IPS-20b (cell line): ENCODE results near the gene FGD1.
A peak's percentile ranks its signal among the peaks of the same experiment; 100 is the strongest.

Experiments used
- H3K27ac ChIP-seq: one replicate; pipeline ENCODE4 v1.5.1; 2013; ENCODE audit warnings: low read length
- H3K27me3 ChIP-seq: 2 replicates; pipeline ENCODE4 v1.6.1; 2013; ENCODE audit warnings: mild to moderate bottlenecking, low read length, inconsistent platforms; ENCODE audit not compliant: insufficient read depth
- H3K36me3 ChIP-seq: 2 replicates; pipeline ENCODE4 v1.6.1; 2013; ENCODE audit warnings: low read depth, mild to moderate bottlenecking, inconsistent platforms, low read length, moderate library complexity; ENCODE audit not compliant: insufficient read depth
- H3K4me1 ChIP-seq: 2 replicates; pipeline ENCODE4 v1.6.1; 2013; ENCODE audit warnings: mild to moderate bottlenecking, control low read depth, inconsistent platforms, low read length, moderate library complexity; ENCODE audit not compliant: insufficient read depth
- H3K4me3 ChIP-seq: 2 replicates; pipeline ENCODE4 v1.5.1; 2013; ENCODE audit warnings: mild to moderate bottlenecking, low read length, inconsistent platforms
- H3K9ac ChIP-seq: 2 replicates; pipeline ENCODE4 v1.6.1; 2013; ENCODE audit warnings: low read depth, mild to moderate bottlenecking, inconsistent platforms, low read length, moderate library complexity
- H3K9me3 ChIP-seq: 2 replicates; pipeline ENCODE4 v1.6.1; 2013; ENCODE audit warnings: mild to moderate bottlenecking, low read depth, low read length, inconsistent platforms; ENCODE audit not compliant: insufficient read depth

FGD1 gene

GRCh38 chrX:54419559-54420302 is 76.3 kb downstream of the FGD1 start:
- Histone ChIP-seq H3K4me1 (peaks cover 4% of the 10 kb centered on the region; the same call in 1 of the 2 replicates), H3K27ac (no peak overlapping the region), H3K9ac (no peak overlapping the region), H3K36me3 (no peaks in the 10 kb centered on the region), H3K27me3 (no peaks in the 10 kb centered on the region), H3K9me3 (no peaks in the 10 kb centered on the region), H3K4me3 (no peak overlapping the region)

- no peaks in the 10 kb centered on the region for H3K36me3 ChIP-seq
- H3K4me1 ChIP-seq: peaks cover 4% of the 10 kb centered on the region; the same call in 1 of the 2 replicates
- H3K9me3 ChIP-seq: no peaks in the 10 kb centered on the region
- no peak overlapping the region for H3K27ac ChIP-seq
- no peaks in the 10 kb centered on the region for H3K27me3 ChIP-seq
- no peak overlapping the region for H3K4me3 ChIP-seq
- H3K9ac ChIP-seq: no peak overlapping the region
Measured at GRCh38 chrX:54416965-54417364, 79.1 kb downstream of the FGD1 start.

GRCh38 chrX:54415534-54416350 is 80.3 kb downstream of the FGD1 start:
- H3K27ac ChIP-seq: no peak overlapping the region
- no peaks in the 10 kb centered on the region for H3K9me3 ChIP-seq
- peak overlapping the region; percentile 65; the same call in 1 of the 2 replicates for H3K9ac ChIP-seq
- H3K4me3 ChIP-seq: peak overlapping the region; percentile 53; the same call in 1 of the 2 replicates
- H3K4me1 ChIP-seq: peaks cover 4% of the 10 kb centered on the region; the same call in 1 of the 2 replicates
- no peaks in the 10 kb centered on the region for H3K36me3 ChIP-seq
- H3K27me3 ChIP-seq: no peaks in the 10 kb centered on the region

- no peak overlapping the region for H3K9ac ChIP-seq
Measured at GRCh38 chrX:54413753-54414152, 82.3 kb downstream of the FGD1 start.

GRCh38 chrX:54411732-54412131 is 84.3 kb downstream of the FGD1 start:
- H3K9ac ChIP-seq: no peak overlapping the region
- no peaks in the 10 kb centered on the region for H3K36me3 ChIP-seq
- no peak overlapping the region for H3K4me3 ChIP-seq
- H3K27ac ChIP-seq: no peak overlapping the region
- H3K9me3 ChIP-seq: no peaks in the 10 kb centered on the region
- peaks cover 4% of the 10 kb centered on the region; the same call in 1 of the 2 replicates for H3K4me1 ChIP-seq
- H3K27me3 ChIP-seq: no peaks in the 10 kb centered on the region

More at GRCh38 chrX:54413753-54414152, 82.3 kb downstream of the FGD1 start:
- H3K4me3 ChIP-seq: no peak overlapping the region
- H3K4me1 ChIP-seq: peaks cover 4% of the 10 kb centered on the region; the same call in 1 of the 2 replicates
- H3K27me3 ChIP-seq: no peaks in the 10 kb centered on the region
- H3K36me3 ChIP-seq: no peaks in the 10 kb centered on the region
- H3K9me3 ChIP-seq: no peaks in the 10 kb centered on the region
- no peak overlapping the region for H3K27ac ChIP-seq

- Histone ChIP-seq H3K4me1 (no peaks in the 10 kb centered on the region), H3K9me3 (no peaks in the 10 kb centered on the region), H3K4me3 (no peak overlapping the region), H3K9ac (no peak overlapping the region), H3K27ac (no peak overlapping the region), H3K27me3 (no peaks in the 10 kb centered on the region), H3K36me3 (no peaks in the 10 kb centered on the region)
Measured at GRCh38 chrX:54407266-54407665, 88.8 kb downstream of the FGD1 start.

GRCh38 chrX:54397113-54397512 is 98.9 kb downstream of the FGD1 start:
- Histone ChIP-seq H3K9ac (no peak overlapping the region), H3K4me3 (no peak overlapping the region), H3K27me3 (no peaks in the 10 kb centered on the region), H3K27ac (no peak overlapping the region), H3K36me3 (no peaks in the 10 kb centered on the region), H3K9me3 (no peaks in the 10 kb centered on the region), H3K4me1 (no peaks in the 10 kb centered on the region; the same call in 1 of the 2 replicates)
